ENCODE measurements around the gene TBC1D30.
"Not testable (repeated sequence)": the region's sequence is repeated elsewhere in the genome, so short reads cannot be mapped to it uniquely, and the experiment has no call there.

The TBC1D30 gene

GRCh38 chr12:64824500-64825142, at the start of gene TBC1D30:
TSS of gene TBC1D30 (plus strand) at chr12:64824647. CDS start at chr12:64824880, 233 bp downstream.
- DNase-seq (ENCODE audit: low read depth): no peak

- DNase-seq (ENCODE audit: low read depth): not testable (repeated sequence)
These were observed 49.2 kb upstream of the TBC1D30 start for GRCh38 chr12:64775147-64775736.

GRCh38 chr12:64779354-64779974, 45.0 kb upstream of the TBC1D30 start:
- no peak for DNase-seq (ENCODE audit: low read depth)

- DNase-seq (ENCODE audit: low read depth): no peak
These were observed 44.3 kb upstream of the TBC1D30 start for GRCh38 chr12:64780132-64780530.

- DNase-seq (ENCODE audit: low read depth): no peak
These were observed 43.7 kb upstream of the TBC1D30 start for GRCh38 chr12:64780531-64781279.

GRCh38 chr12:64781280-64782190, 42.9 kb upstream of the TBC1D30 start:
- DNase-seq (ENCODE audit: low read depth): no peak

- DNase-seq (ENCODE audit: low read depth): no peak
These were observed 42.1 kb upstream of the TBC1D30 start for GRCh38 chr12:64782191-64782876.

GRCh38 chr12:64785838-64786237, 38.6 kb upstream of the TBC1D30 start:
- DNase-seq (ENCODE audit: low read depth): no peak

GRCh38 chr12:64790166-64790565, 34.3 kb upstream of the TBC1D30 start:
- DNase-seq (ENCODE audit: low read depth): no peak

- DNase-seq (ENCODE audit: low read depth): no peak
These were observed 33.4 kb upstream of the TBC1D30 start for GRCh38 chr12:64791036-64791435.

GRCh38 chr12:64792128-64792527, 32.3 kb upstream of the TBC1D30 start:
- DNase-seq (ENCODE audit: low read depth): no peak

GRCh38 chr12:64793610-64794009, 30.8 kb upstream of the TBC1D30 start:
- no peak for DNase-seq (ENCODE audit: low read depth)

GRCh38 chr12:64794305-64794704, 30.1 kb upstream of the TBC1D30 start:
- DNase-seq (ENCODE audit: low read depth): no peak

- DNase-seq (ENCODE audit: low read depth): peak; percentile 45
These were observed 28.1 kb upstream of the TBC1D30 start for GRCh38 chr12:64796205-64796845.

- no peak for DNase-seq (ENCODE audit: low read depth)
These were observed 27.3 kb upstream of the TBC1D30 start for GRCh38 chr12:64797156-64797555.

- no peak for DNase-seq (ENCODE audit: low read depth)
These were observed 26.3 kb upstream of the TBC1D30 start for GRCh38 chr12:64798165-64798564.

GRCh38 chr12:64800640-64801039, 23.8 kb upstream of the TBC1D30 start:
- no peak for DNase-seq (ENCODE audit: low read depth)

- DNase-seq (ENCODE audit: low read depth): no peak
These were observed 23.1 kb upstream of the TBC1D30 start for GRCh38 chr12:64801381-64801780.

GRCh38 chr12:64802180-64802775, 22.2 kb upstream of the TBC1D30 start:
- peak; percentile 18 for DNase-seq (ENCODE audit: low read depth)

- DNase-seq (ENCODE audit: low read depth): no peak
These were observed 18.3 kb upstream of the TBC1D30 start for GRCh38 chr12:64806173-64806572.
